Posterior cingulate gyrus (tissue), 11 donors: ENCODE results near the gene ABCF3.

Source experiments
- DNase-seq, 10 donors: peaks; one replicate each; pipeline versions ENCODE4 v3.0.0 to v3.0.0-alpha.2; 2020 to 2021; ENCODE audit warnings: mixed read lengths in 3 of 10
- intact Hi-C: fragments of 100-400 bp; cut with DNase I; formaldehyde crosslinking; loops from one replicate; pipeline ENCODE4 v1.15.1; 2023

The ABCF3 gene

DNA sequence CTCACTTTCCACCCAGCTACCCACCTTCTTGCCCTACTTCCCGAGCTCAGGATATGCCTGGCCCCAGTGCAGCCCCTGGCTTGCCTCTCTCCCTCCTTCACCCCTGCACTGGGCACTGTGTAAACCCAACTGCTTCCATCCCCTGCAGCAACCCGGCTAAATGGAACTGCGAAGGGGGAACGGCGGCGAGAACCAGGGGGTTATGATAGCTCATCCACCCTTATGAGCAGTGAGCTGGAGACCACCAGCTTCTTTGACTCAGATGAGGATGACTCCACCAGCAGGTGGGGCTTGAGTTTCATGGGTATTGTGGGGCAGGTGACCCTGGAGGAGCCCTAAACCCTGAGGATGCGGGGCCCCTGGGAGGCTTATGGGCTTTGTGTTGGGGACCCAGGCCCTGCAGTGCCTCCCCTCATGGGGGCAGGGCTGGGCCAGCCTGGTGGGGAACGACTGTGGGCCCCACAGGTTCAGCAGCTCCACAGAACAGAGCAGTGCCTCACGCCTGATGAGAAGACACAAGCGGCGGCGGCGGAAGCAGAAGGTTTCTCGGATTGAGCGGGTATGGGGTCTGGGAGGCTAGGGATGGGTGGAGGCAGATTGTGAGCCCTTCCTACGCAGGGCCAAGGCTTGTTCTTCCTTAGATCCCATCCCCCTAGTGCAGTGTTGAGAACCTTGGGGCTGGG, 21.2 kb upstream of the ABCF3 start:
- intact Hi-C loops: no loop called here
- peak in 1 of 10 donors; percentile 64 for DNase-seq

DNA sequence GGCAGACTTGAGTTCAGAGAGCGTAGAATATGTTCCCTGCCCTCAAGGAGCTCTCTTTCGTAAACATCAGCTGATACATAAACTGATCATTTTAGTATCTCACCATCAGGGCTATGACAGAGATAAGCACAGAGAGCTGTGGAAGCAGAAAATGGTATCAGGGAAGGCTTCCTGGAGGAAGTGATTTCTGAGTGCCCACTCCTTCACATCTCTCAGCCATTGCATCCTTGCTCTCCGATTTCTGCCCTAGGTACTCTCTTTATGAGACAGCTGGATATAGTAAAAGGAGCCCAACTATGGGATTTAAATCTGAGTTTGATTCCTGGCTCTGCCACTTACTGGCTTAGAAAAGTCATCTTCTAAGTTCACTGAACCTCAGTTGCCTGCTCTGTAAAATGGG, 20.5 kb upstream of the ABCF3 start:
- intact Hi-C loops: no loop called here

DNA sequence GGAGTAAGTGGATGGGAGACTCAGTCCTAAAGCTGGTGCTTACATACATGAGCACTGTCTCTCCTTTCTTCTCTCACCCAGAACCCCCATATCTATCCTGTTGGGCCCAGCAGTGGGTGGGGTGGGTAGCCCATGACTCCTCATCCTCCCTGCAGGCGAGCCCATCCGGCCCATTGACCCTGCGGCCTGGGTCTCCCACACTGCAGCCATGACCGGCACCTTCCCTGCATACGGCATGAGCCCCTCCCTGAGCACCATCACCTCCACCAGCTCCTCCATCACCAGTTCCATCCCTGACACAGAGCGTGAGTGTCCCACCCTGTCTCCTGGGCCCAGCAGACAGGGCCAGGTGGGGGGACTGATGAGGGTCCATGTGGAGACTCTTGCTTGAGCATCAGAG, 19.3 kb upstream of the ABCF3 start:
- intact Hi-C loops: no loop called here
- peak in 1 of 10 donors; percentile 42 for DNase-seq

More for the DNA sequence above, 20.5 kb upstream of the ABCF3 start:
- DNase-seq: no peak

DNA sequence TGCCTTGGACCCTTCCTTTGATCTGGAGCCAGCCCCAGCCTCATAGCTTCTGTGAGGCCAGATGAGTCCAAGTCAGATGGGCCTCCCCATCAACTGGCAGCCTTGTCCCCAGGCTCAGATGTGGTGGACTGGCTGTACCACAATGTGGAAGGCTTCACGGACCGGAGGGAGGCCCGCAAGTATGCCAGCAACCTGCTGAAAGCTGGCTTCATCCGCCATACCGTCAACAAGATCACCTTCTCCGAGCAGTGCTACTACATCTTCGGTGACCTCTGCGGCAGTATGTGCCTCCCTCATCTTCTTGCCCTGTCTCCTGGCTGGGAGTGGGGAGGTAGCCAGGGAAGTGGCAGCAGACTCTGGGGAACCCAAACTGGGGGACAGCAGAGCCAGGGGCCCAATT, 18.2 kb upstream of the ABCF3 start:
- intact Hi-C loops: no loop called here
- DNase-seq: peak in 1 of 10 donors; percentile 25

DNA sequence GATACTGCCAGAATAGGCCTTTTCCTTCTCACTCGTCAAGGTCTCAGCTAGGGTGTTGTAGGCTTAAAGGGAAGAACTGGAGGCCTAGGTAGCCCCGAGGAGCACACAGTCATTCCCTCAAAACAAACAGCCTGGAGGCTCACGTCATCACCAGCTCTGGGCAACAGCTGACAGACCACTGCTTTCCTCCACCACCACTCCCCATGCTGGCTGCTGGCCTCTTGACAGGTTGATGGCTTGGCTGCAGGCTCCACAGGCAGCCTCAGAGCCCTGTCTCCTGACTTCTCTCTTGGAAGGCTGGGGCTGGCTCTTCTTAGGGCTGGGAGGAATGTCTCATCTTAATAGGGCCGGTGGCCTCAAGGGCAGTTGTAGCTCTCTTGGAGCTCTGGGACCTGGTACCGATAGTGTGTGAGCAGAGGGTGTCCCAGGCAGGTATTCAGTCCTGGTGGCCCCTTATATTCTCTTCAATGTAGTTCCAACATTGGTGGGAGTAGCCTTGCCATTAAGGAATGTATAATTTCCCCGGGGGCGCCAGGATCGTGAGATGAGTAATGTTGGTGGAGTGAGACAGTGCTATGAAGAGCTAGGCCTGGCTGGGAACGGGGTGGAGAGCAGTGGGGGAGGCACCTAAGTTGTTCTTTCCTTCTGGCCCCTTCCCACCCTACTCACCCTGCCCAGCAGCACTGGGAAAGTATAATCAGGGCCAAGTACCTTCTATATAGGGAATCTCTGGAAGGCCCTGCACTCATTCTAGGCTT, 17.5 kb upstream of the ABCF3 start:
- intact Hi-C loops: no loop called here
- DNase-seq: peak in 1 of 10 donors; percentile 31

DNA sequence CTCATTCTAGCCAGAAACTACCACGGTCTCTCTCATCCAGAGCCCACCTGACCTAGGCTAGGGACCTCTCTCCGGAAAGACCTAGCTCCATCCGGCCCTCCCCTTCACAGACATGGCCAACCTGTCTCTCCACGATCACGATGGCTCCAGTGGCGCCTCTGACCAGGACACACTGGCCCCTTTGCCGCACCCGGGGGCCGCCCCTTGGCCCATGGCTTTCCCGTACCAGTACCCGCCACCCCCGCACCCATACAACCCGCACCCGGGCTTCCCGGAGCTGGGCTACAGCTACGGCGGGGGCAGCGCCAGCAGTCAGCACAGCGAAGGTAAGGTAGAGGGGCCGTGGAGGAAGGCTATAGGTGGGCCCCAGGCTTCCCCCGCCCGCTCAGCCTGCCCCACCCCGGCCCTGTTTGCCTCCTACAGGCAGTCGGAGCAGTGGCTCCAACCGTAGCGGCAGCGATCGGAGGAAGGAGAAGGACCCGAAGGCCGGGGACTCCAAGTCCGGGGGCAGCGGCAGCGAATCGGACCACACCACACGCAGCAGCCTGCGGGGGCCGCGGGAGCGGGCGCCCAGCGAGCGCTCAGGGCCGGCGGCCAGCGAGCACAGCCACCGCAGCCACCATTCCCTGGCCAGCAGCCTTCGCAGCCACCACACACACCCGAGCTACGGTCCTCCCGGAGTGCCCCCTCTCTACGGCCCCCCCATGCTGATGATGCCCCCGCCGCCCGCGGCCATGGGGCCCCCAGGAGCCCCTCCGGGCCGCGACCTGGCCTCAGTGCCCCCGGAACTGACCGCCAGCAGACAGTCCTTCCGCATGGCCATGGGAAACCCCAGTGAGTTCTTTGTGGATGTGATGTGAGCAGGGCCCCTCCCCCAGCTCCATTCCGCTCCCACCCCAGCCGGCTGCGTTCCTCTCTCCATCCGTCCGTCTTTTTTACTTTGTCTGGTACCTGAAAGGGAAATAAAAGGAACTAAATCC, 15.8 kb upstream of the ABCF3 start:
- peak in 1 of 10 donors; percentile 77 for DNase-seq
- intact Hi-C loops: no loop called here

DNA sequence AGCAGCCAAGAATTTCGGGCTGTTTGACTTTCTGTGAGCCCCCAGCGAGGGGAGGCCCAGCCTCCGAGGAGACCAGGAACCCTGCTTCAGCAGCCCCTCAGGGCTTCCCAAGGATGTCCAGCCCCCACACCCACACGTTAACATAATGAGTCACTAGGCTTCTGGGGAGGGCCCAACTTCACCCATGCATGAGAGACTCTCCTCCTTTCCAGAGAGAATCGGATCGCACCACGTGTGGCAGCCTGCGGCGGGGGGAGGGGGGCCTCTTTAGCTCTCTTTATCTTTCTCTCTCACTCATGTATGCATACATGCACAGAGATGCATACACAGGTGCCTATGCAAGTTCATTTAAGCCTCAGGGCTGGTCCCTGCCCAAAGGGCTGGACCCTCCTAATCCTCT, 14.4 kb upstream of the ABCF3 start:
- intact Hi-C loops: no loop called here
- peak in 1 of 10 donors; percentile 50 for DNase-seq

DNA sequence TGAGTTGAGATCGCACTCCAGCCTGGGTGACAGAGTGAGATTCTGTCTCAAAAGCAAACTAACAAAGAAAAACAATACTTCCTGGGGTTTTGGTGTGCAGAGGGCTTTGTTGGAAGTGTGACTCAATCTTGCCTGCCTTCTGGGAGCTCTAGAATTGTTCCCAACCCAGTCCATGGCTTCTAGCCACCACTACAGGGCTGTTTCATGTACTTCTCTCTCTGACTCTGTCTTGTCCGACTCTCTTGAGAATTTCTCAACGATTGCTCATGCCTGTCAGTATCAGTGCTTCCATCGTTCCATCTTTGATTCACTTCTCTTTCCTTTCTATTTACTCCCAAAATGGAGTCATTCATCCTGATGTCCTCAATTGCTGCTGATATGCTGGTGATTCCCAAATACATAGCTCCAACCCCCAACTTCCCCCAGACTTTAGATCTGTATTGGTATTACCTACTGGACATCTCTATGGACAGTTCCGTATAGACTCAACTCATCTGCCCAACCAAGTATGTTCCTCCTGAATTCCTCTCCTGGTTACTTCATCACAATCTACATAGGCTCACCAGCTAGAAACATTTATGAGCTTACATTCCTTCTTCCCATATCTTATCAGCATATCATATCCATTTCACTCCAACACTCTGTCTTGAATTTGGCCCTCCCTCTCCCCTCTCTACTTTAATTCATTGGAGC, 13.2 kb upstream of the ABCF3 start:
- DNase-seq: no peak
- intact Hi-C loops: no loop called here

DNA sequence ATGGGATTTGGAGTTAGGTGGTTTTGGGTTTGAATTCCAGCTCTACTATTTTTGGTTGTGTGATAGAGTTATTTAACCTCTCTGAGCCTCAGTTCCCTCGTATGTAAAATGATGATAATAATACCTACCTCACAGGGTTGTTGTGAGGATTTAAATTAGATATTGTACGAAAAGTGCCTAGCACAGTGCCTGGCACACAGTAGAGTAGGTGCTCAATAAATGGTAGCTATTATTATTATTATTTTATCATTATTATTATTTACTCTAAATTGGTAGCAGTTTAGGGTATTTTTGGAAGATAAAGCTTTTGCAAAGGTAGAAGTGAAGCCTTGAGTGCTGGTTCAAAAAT, 12.7 kb upstream of the ABCF3 start:
- intact Hi-C loops: no loop called here
- DNase-seq: no peak

DNA sequence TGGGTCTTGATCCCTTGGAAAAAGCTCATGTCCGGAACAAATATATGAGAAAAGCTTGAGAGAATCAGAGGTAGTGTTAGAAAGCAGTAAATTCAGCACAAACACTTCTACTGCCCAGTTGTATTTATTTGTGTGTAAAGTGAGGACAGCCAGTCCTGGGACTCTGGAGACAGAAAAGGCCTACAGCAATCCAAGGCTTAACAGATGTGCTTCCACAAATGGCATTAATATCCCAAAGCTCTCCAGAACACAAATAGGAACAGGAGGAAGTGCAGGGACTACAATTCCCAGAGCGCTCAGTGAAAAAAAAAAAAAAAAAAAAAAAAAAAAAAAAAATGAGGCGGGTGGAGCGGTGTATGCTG, 11.7 kb upstream of the ABCF3 start:
- intact Hi-C loops: loop anchor here (1.0 kb wide), 2 partner anchors 11 to 19 kb away; partner anchors contain the start of gene DVL3
- no peak for DNase-seq

DNA sequence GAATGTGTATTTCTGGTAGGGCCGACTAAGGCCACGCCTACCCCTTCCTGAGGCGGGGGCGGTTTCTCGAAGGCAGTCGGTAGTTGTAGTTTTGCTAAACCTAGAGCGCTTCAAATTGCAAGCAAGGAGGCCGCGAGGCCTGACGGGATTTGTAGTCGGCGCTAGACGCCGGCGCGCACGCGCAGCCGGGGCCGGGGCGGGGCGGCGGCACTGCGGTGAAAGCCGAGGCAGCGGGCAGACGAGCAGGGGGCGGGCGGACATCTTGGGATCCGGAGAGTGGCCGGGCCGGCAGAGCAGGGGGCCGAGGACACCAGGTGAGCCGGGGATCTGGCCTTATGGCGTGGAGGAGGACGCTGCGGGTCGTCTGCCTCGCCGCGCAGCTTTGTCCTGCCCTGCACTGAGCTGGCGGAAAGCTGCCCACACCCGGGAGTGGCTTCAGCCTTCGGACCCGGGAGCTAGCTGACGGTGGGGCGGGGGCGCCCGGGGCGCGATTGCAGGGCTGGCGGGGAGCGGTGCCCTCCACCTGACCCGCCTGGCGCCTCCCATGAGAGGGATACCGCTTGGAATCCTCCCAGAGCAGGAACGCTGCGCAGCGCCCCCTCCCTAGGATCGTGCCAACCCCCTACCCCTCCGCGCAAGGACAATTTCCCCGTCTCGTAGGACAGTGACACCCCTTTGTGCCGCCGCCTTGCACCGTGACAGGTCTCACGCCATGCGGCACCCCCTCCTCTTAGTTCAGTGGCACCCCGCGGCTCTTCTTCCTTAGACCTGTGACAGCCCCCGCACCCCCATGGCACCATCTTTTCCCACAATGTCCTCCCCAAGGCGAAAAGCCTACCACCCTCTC, 11.1 kb upstream of the ABCF3 start, which contains the start of gene AP2M1:
Gene AP2M1 (plus strand): TSS at position 210 of the 847 bp plus-strand sequence. CDS start 2,139 bp downstream, outside the sequence.
- peak; percentile 97 to 100 (median 98) for DNase-seq
- intact Hi-C loops: loop anchor here (1.0 kb wide), 2 partner anchors 10 to 20 kb away; partner anchors contain the start of gene DVL3

DNA sequence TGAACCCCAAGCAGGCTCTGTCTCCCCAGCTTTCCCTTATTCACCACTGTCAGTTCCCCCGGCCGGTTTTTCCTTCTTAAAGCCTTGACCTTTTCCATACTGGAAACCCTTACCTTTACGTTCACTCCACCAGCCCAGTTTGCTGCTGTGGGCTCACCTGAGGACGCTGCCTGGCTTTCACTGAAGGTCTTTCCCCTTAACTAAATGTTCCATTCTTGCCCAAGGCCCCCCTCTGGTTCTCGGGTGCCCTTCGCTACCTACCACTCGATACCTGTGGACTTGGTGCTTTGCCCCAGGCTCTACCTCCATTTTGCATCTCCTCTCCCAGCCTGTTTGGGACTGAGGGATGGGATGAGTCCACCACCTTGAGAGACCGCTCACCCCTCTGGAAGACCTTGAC, 10.5 kb upstream of the ABCF3 start:
- intact Hi-C loops: no loop called here
- peak in 2 of 10 donors; percentile 49 to 62 for DNase-seq

DNA sequence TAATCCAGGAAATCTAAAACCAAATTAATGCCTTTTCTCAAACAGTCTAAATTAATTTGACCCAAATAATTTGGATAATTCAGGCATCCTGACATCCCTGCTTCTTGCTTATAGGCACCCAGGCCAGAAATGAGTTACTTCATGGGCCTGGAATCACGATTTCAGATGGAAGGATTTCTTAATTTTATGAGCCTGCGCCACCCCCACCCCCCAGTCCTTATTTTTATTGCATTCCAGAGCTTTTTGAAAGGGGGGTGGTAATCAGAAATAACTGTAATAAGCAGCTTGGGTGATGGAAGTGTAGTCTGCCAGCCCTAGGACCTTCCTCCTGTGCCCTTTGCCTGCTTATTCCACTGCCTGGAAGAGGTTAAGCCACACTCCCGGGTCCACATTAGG, 10.0 kb upstream of the ABCF3 start:
- intact Hi-C loops: no loop called here
- no peak for DNase-seq

DNA sequence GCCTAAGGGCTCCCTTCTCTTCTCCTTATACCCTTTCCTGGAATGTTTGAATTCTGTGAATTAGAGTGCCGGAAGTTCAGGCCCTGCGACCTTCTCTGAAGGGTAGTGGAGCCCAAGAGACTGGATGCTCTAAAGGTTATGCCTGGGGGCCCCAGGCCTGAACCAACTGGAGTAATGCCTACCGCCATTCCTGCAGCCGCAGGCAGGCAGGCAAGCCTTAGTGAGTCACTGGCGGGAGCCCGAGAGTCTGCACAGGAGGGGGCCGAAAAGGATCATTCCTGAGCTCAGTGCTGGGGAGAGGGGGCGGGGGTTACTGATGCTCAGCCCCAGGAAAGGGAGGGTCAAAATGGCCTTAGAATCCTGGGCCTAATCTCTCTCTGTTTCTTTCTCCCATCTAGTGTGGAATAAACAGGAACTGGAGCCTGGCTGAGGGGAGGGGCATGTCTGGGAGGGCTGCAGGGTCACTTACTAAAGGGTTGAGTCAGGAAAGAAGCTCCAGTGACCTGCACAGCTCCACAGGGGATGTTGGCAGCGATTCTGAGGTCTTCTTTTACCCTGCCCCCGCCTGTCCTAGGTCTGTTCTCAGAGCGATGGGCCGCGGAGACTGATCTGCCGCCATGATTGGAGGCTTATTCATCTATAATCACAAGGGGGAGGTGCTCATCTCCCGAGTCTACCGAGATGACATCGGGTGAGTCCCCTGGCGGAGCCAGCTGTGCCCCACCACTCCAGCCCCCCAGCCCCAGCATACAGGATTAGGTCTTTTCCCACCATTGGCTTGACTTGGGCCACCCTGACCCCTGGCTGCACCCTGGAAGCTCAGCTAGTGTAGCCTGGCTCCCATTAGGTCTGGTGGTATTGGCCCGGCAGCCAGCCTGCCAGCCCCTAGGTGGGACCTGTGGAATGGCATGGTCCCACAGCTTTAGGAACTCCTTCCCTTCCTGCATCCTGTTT, 9.3 kb upstream of the ABCF3 start:
- DNase-seq: peak in 7 of 10 donors; percentile 21 to 87 (median 38)
- intact Hi-C loops: no loop called here

DNA sequence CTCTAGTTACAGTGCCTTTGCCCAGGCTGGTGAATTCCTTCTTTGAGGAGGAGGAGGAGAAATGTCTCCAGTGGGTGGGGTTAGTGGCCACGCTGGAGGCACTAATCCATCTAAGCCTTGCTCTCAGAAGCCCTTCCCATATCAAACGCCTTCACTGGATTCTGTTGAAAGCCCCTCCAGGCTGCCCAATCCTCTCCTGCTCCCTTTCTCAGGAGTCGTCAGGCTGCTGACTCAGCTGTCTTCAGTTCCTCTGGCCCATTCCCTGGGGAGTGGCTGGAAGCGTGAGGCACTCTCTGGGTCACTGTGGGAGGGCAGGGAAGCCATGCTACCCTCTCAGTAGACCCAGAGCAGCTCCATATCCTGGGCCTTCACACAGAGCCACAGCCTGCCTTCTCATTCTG, 8.7 kb upstream of the ABCF3 start:
- DNase-seq: peak in 1 of 10 donors; percentile 48
- intact Hi-C loops: no loop called here

DNA sequence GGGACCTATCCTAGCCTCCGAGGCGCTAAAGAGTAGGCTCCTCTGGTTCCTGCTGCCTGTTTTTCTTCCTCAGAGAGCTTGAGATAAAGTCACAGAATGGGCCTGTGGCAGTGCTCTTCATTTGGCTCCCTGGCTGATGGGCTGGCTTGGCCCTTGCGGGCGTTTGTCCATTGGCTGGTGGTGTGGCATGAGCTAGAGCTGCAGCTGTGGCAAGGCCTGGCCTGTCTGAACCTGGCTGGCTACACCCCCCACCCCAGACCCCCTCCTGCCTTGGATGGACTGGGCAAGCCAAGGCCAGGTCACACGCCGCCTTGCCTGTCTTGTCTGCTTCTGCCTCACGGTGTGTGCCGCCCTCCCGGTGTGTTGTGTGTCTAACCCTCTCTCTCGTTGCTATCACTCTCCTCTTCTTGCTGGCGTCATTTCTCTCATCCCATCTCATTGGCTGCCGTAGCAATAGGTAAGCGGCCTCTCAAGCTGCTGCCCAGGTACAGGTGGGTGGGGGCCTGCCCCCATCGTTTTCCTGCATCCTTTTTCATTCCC, 8.2 kb upstream of the ABCF3 start:
- intact Hi-C loops: no loop called here
- peak in 1 of 10 donors; percentile 69 for DNase-seq

DNA sequence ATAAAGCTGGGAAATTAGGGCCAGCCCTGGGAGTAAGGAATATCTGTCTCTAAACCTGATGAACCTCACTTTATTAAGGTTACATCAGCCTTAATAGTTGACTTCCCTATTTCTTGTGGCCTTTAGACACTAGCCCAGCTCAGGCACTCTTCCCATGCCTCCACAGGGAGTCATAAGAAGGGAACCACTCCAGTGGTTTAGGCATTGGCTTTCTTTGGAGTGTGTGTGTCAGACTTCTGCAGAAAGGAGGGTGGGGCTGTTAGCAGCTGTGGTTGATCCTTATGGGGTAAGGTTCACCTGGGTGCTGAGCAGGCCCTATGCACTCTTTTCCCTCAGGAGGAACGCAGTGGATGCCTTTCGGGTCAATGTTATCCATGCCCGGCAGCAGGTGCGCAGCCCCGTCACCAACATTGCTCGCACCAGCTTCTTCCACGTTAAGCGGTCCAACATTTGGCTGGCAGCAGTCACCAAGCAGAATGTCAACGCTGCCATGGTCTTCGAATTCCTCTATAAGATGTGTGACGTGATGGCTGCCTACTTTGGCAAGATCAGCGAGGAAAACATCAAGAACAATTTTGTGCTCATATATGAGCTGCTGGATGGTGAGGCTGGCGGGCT, 7.4 kb upstream of the ABCF3 start:
- DNase-seq: peak in 1 of 10 donors; percentile 57
- intact Hi-C loops: no loop called here
